Measurements from ENCODE around the gene AGXT.

AGXT gene

DNA sequence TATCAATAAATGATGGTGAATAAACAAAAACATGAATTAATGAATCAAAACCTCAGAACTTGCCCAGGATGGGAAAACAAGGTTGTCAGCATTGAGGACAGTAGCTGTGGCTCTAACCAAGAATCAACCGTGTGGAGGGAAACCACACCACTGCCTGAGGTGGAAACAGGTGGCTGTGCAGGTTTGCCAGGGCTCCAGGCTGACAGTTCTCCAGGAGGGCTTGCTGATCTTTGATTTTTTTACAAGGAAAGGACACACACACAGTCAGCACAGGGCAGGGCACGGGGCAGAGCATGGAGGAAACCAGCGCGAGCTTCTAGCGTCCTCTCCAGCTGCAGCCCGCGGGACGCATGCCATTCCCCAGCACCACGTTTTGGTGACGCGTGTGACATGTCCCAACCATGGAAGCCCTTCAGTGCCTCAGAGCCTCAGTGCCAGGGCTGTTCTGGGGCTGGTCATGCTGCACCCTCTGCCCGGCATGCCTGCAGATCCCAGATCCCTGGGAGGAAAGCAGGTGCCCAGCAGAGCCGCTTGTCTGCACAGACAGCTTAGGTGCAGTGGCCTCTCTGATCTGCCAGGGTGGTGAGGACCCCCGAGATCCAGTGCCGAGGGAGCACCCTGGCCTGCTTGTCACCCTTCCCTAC is 15.8 kb upstream of the AGXT start:
- DNase-seq, result no peak
- H3K27me3 ChIP-seq (replicated peaks), result no peaks in the 10 kb centered on the region
- no peak overlapping the region for H3K27ac ChIP-seq
- no peak overlapping the region for H3K4me3 ChIP-seq (ENCODE audit: low read depth, low read length)
- in situ Hi-C loops (cut with HindIII; ENCODE audit: low pct_ligation_motif_present, low sequenced_read_pairs), result no loop called here
- TF ChIP-seq, protein P1, sequence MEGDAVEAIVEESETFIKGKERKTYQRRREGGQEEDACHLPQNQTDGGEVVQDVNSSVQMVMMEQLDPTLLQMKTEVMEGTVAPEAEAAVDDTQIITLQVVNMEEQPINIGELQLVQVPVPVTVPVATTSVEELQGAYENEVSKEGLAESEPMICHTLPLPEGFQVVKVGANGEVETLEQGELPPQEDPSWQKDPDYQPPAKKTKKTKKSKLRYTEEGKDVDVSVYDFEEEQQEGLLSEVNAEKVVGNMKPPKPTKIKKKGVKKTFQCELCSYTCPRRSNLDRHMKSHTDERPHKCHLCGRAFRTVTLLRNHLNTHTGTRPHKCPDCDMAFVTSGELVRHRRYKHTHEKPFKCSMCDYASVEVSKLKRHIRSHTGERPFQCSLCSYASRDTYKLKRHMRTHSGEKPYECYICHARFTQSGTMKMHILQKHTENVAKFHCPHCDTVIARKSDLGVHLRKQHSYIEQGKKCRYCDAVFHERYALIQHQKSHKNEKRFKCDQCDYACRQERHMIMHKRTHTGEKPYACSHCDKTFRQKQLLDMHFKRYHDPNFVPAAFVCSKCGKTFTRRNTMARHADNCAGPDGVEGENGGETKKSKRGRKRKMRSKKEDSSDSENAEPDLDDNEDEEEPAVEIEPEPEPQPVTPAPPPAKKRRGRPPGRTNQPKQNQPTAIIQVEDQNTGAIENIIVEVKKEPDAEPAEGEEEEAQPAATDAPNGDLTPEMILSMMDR (IDR thresholded peaks at IDR 0.05; ENCODE audit: low read depth, low read length, missing control alignments), result no peak
- no peaks in the 10 kb centered on the region for H3K36me3 ChIP-seq (replicated peaks)

DNA sequence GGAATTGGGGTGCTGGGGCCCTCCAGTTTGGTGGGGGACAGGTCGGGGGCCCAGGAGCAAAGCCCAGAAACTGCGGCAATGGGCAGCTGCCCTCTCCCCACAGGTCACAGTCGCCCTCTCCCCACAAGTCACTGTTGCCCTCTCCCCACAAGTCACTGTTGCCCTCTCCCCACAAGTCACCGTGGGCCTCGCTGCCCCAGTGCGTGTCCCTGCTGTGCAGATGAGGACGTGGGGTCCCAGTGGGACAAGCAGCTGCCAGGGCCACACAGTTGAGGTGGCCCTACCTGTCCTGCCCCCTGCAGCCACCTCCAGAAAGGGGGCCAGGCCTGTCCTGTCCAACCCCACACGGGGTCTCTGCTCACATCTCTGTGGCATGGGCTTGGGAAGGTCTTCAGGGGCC is 13.0 kb upstream of the AGXT start:
- H3K36me3 ChIP-seq (replicated peaks), result no peaks in the 10 kb centered on the region
- DNase-seq, result no peak
- no peak overlapping the region for H3K27ac ChIP-seq
- no peaks in the 10 kb centered on the region for H3K27me3 ChIP-seq (replicated peaks)
- in situ Hi-C loops (cut with HindIII; ENCODE audit: low pct_ligation_motif_present, low sequenced_read_pairs), result no loop called here
- no peak overlapping the region for H3K4me3 ChIP-seq (ENCODE audit: low read depth, low read length)
- TF ChIP-seq, protein P1 (IDR thresholded peaks at IDR 0.05; ENCODE audit: low read depth, low read length, missing control alignments), result no peak

DNA sequence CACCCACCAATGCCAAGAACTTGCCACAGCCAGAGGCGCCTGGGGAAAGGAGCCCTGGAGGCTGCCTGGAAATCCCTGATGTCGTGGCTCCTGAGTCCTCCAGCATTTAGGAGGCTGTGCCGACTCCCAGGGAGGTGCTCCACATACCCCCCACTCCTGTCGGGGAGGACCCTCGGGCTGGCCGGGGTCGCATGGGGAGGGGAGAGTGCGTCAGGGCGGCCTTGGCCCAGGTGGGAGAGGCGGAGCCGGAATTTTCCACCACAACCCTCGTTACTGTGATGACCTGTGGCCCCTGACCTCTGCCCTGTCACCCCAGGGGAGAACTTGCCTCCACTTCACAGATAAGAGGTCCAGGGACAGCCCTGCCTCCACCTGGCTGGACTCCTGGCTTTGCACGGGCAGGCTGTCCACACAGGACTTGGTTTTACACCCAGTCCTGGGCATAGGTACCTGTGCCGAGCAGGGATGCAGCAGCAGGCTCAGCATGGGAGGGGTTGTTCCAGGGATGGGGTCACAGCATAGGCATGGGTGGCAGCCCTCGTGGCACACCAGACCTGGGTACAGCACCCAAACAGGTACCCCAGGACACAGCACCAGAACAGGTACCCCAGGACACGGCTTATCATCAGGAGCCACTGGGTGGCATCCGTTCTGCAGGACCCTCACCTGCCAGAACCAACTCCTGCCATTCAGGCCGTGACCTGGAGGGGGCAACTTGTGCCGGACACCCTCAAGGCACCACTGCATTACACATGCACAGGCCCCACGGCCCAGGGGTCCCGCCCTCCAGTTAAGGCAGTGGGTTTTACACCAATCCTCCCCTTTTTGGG is 12.3 kb upstream of the AGXT start:
- no peak for DNase-seq
- Histone ChIP-seq H3K4me3 (ENCODE audit: low read depth, low read length) (no peak overlapping the region), H3K27me3 (replicated peaks) (no peaks in the 10 kb centered on the region), H3K36me3 (replicated peaks) (no peaks in the 10 kb centered on the region), H3K27ac (no peak overlapping the region)
- in situ Hi-C loops (cut with HindIII; ENCODE audit: low pct_ligation_motif_present, low sequenced_read_pairs), result no loop called here
- TF ChIP-seq, protein P1 (IDR thresholded peaks at IDR 0.05; ENCODE audit: low read depth, low read length, missing control alignments), result peak; percentile 13

DNA sequence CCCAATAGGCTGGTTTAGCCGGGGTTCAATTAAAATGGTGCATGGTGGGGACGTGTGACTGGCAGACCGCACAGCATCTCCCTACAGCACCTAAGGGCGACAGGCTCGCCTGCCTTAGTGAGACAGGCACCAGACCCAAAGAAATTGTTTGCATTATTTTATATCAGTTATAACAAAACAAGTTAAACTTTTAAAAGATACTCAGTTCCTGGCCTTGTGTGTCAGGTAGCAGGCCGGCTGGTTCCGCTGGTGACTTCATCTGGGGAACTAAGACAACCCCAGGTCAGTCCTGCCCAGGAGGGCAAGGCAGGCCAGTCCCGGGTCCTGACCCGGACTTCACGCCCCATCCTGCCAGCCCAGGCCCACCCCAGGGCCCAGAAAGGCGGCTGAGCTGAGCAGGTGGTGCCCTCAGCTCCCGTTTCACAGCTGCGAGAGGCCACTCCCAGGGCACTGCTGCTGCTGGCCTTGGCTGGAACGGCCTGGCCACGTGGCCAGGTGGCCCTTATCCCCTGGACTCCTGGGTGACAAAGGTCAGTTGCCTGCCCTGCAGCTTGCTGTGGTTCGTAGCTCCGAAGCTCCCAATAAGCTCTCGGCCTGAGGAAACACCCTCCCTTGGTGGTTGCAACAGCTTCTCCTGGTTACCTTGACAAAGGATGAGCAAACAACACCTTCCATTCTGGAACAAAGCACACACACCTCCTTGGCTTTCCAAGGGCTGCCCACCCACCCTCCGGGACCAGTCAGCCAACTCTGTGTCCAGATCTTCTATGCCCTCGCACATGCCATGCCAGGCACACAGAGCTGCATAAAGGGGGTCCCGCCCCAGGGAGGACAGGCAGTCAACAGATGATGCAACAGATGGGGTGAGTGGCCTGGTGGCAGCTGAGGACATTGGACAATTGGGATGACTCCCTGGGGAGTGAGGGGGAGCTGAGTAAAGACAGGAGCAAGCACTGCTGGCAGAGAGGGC is 11.3 kb upstream of the AGXT start:
- Histone ChIP-seq H3K36me3 (replicated peaks) (no peaks in the 10 kb centered on the region), H3K27me3 (replicated peaks) (no peaks in the 10 kb centered on the region), H3K4me3 (ENCODE audit: low read depth, low read length) (no peak overlapping the region), H3K27ac (no peak overlapping the region)
- DNase-seq, result no peak
- TF ChIP-seq, protein P1 (IDR thresholded peaks at IDR 0.05; ENCODE audit: low read depth, low read length, missing control alignments), result no peak
- in situ Hi-C loops (cut with HindIII; ENCODE audit: low pct_ligation_motif_present, low sequenced_read_pairs), result no loop called here

DNA sequence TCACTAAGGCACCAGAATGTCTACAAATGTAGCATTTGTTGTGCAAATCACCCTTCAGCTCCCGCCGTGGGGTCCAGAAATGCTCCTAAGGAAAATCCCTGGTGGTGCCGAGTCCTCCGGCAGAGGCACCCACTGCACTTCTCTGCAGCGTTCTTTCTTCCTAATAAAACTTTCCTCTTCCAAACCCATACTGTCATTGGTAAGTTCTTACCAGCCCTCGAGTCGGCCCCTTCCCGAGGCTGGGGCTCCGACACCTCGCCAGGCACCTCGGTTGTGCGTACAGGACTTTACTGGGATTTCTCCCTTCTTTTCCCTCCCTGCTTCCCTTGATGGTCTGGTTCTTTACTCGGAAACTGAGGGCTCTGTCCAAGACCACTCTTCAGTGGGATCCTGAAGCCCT is 10.3 kb upstream of the AGXT start:
- H3K4me3 ChIP-seq (ENCODE audit: low read depth, low read length), result no peak overlapping the region
- no peak overlapping the region for H3K27ac ChIP-seq
- in situ Hi-C loops (cut with HindIII; ENCODE audit: low pct_ligation_motif_present, low sequenced_read_pairs), result no loop called here
- no peak for DNase-seq
- TF ChIP-seq, protein P1 (IDR thresholded peaks at IDR 0.05; ENCODE audit: low read depth, low read length, missing control alignments), result no peak
- no peaks in the 10 kb centered on the region for H3K36me3 ChIP-seq (replicated peaks)
- no peaks in the 10 kb centered on the region for H3K27me3 ChIP-seq (replicated peaks)
